ENCODE data around the gene NELL1. TPM values are rescaled to one million over a fixed set of nuclear protein-coding genes. Genes with fewer than 3 reads are reported as not detected.

The NELL1 gene
- polyA plus RNA-seq, 1 experiment = not detected

DNA sequence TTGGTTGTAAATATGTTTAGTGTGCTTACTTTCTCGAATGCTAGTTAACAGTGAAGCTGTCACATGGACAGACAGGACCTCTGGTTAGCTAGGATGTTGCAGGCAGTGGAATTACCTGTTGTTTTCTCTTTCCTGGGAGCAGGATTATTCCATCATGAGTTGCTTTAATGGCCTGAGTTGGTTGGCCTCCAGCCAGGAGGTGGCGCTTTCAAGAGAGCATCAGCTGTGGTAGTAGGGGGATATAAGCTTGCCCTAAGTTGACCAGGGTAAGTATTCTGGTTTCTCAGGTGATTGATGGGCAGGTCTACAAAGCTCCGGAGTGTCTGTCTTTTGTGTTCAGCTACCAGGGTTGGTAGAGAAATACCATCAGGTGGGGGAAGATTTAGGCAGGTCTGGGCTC is 43.5 kb downstream of the NELL1 start:
- TF ChIP-seq, protein P1, sequence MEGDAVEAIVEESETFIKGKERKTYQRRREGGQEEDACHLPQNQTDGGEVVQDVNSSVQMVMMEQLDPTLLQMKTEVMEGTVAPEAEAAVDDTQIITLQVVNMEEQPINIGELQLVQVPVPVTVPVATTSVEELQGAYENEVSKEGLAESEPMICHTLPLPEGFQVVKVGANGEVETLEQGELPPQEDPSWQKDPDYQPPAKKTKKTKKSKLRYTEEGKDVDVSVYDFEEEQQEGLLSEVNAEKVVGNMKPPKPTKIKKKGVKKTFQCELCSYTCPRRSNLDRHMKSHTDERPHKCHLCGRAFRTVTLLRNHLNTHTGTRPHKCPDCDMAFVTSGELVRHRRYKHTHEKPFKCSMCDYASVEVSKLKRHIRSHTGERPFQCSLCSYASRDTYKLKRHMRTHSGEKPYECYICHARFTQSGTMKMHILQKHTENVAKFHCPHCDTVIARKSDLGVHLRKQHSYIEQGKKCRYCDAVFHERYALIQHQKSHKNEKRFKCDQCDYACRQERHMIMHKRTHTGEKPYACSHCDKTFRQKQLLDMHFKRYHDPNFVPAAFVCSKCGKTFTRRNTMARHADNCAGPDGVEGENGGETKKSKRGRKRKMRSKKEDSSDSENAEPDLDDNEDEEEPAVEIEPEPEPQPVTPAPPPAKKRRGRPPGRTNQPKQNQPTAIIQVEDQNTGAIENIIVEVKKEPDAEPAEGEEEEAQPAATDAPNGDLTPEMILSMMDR (IDR thresholded peaks at IDR 0.05; ENCODE audit: low read depth, low read length) = no peak
- ChIA-PET CTCF (no interaction called here), POLR2A (no interaction called here)
- Histone ChIP-seq H3K4me3 (ENCODE audit: low read depth, low read length) (no peak overlapping the region), H3K9me3 (ENCODE audit: control insufficient read depth, insufficient read depth, low read length) (peaks cover 25% of the 10 kb centered on the region), H3K27ac (ENCODE audit: low read depth, low read length) (no peak overlapping the region), H3K27me3 (ENCODE audit: control insufficient read depth, insufficient read depth, low read length) (no peaks in the 10 kb centered on the region)
- DNase-seq (ENCODE audit: low read depth, low spot score) = no peak

GRCh38 chr11:20715464-20715863 is 46.1 kb downstream of the NELL1 start:
- Histone ChIP-seq H3K9me3 (ENCODE audit: control insufficient read depth, insufficient read depth, low read length) (peaks cover 24% of the 10 kb centered on the region), H3K27ac (ENCODE audit: low read depth, low read length) (no peak overlapping the region), H3K4me3 (ENCODE audit: low read depth, low read length) (no peak overlapping the region), H3K27me3 (ENCODE audit: control insufficient read depth, insufficient read depth, low read length) (no peaks in the 10 kb centered on the region)
- no peak for DNase-seq (ENCODE audit: low read depth, low spot score)
- ChIA-PET POLR2A (no interaction called here), CTCF (no interaction called here)
- TF ChIP-seq, protein P1 (IDR thresholded peaks at IDR 0.05; ENCODE audit: low read depth, low read length) = no peak

DNA sequence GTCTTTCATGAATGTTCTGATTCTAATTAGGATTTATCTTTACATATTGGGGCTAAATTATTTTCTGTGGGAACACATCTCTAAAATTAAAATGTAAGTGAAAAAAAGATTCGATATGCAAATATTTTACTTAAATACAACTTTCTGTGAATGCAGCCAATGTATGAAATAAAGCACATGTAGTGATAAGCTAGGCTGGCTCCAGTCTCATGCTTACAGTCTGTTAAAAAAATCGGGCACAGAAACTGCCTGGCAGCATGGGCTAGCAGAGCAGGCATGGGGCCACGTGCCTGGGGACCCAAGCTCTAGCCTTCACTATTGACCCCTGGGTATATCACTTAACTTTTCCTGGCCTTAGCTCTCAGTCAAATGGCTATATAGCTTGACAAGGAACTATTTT is 46.5 kb downstream of the NELL1 start:
- TF ChIP-seq, protein P1 (IDR thresholded peaks at IDR 0.05; ENCODE audit: low read depth, low read length) = no peak
- no peak for DNase-seq (ENCODE audit: low read depth, low spot score)
- Histone ChIP-seq H3K27me3 (ENCODE audit: control insufficient read depth, insufficient read depth, low read length) (no peaks in the 10 kb centered on the region), H3K4me3 (ENCODE audit: low read depth, low read length) (no peak overlapping the region), H3K27ac (ENCODE audit: low read depth, low read length) (no peak overlapping the region), H3K9me3 (ENCODE audit: control insufficient read depth, insufficient read depth, low read length) (peaks cover 24% of the 10 kb centered on the region)
- CTCF ChIA-PET = no interaction called here
- POLR2A ChIA-PET = no interaction called here

- H3K27me3 ChIP-seq (ENCODE audit: control insufficient read depth, insufficient read depth, low read length) = no peaks in the 10 kb centered on the region
- peaks cover 12% of the 10 kb centered on the region for H3K9me3 ChIP-seq (ENCODE audit: control insufficient read depth, insufficient read depth, low read length)
- ChIA-PET POLR2A (no interaction called here), CTCF (no interaction called here)
- H3K27ac ChIP-seq (ENCODE audit: low read depth, low read length) = no peak overlapping the region
- no peak overlapping the region for H3K4me3 ChIP-seq (ENCODE audit: low read depth, low read length)
- TF ChIP-seq, protein P1 (IDR thresholded peaks at IDR 0.05; ENCODE audit: low read depth, low read length) = no peak
- DNase-seq (ENCODE audit: low read depth, low spot score) = no peak
Observed at GRCh38 chr11:20719821-20720220, 50.4 kb downstream of the NELL1 start.

- CTCF ChIA-PET = no interaction called here
- Histone ChIP-seq H3K27ac (ENCODE audit: low read depth, low read length) (no peak overlapping the region), H3K27me3 (ENCODE audit: control insufficient read depth, insufficient read depth, low read length) (no peaks in the 10 kb centered on the region), H3K4me3 (ENCODE audit: low read depth, low read length) (no peak overlapping the region), H3K9me3 (ENCODE audit: control insufficient read depth, insufficient read depth, low read length) (peaks cover 10% of the 10 kb centered on the region)
- TF ChIP-seq, protein P1 (IDR thresholded peaks at IDR 0.05; ENCODE audit: low read depth, low read length) = no peak
- DNase-seq (ENCODE audit: low read depth, low spot score) = no peak
- POLR2A ChIA-PET = no interaction called here
Observed at GRCh38 chr11:20723366-20723765, 54.0 kb downstream of the NELL1 start.
